ENCODE data around the gene KCTD13. TPM values are rescaled to one million over a fixed set of nuclear protein-coding genes. Genes with fewer than 3 reads are reported as not detected.
A peak's percentile ranks its signal among the peaks of the same experiment; 100 is the strongest.

KCTD13 gene
- total and polyA plus RNA-seq, 10 of the 15 experiments (the other 5 are each of a cell fraction or from before 2014, with no cell fraction given), result 3.3 to 29.2 (median 12.5) TPM

- TF ChIP-seq EGR1 (IDR thresholded peaks at IDR 0.05; ENCODE audit: borderline replicate concordance in 1 of 2, low read depth in 2 of 2, low read length in 2 of 2) (peak in 1 of 2 experiments; percentile 86; a peak in 2 of 3 replicates), POLR2AphosphoS2 (IDR thresholded peaks at IDR 0.05; ENCODE audit: low read depth, low read length) (no peak), RCOR1 (conservative IDR thresholded peaks at IDR 0.05; ENCODE audit: low read depth, low read length) (no peak), SP1 (IDR thresholded peaks at IDR 0.05; ENCODE audit: low read depth, low read length) (peak; percentile 84), BMI1 (IDR thresholded peaks at IDR 0.05; ENCODE audit: borderline replicate concordance) (no peak), HDAC2 (IDR thresholded peaks at IDR 0.05) (no peak), NR2C1 (IDR thresholded peaks at IDR 0.05) (peak; percentile 73), MXI1 (IDR thresholded peaks at IDR 0.05; ENCODE audit: low read depth, low read length) (peak; percentile 77), SREBF2 (IDR thresholded peaks at IDR 0.05; ENCODE audit: low read length) (no peak), NR2C2 (IDR thresholded peaks at IDR 0.05; ENCODE audit: borderline replicate concordance, control insufficient read depth, insufficient read length, low read depth) (no peak), NKRF (conservative IDR thresholded peaks at IDR 0.05) (peak; percentile 88), HSF1 (IDR thresholded peaks at IDR 0.05; ENCODE audit: low read depth, low read length) (peak; percentile 73; the same call in 1 of the 2 replicates), TBL1XR1 (IDR thresholded peaks at IDR 0.05; ENCODE audit: low read depth, low read length) (peak; percentile 5; the same call in 1 of the 2 replicates), CHD4 (IDR thresholded peaks at IDR 0.05) (no peak), MYB (IDR thresholded peaks at IDR 0.05; ENCODE audit: borderline replicate concordance, low read depth, low read length) (no peak), SIX5 (IDR thresholded peaks at IDR 0.05; ENCODE audit: low read depth, low read length, severe bottlenecking) (peak; percentile 62)
- TF ChIP-seq, protein P1, sequence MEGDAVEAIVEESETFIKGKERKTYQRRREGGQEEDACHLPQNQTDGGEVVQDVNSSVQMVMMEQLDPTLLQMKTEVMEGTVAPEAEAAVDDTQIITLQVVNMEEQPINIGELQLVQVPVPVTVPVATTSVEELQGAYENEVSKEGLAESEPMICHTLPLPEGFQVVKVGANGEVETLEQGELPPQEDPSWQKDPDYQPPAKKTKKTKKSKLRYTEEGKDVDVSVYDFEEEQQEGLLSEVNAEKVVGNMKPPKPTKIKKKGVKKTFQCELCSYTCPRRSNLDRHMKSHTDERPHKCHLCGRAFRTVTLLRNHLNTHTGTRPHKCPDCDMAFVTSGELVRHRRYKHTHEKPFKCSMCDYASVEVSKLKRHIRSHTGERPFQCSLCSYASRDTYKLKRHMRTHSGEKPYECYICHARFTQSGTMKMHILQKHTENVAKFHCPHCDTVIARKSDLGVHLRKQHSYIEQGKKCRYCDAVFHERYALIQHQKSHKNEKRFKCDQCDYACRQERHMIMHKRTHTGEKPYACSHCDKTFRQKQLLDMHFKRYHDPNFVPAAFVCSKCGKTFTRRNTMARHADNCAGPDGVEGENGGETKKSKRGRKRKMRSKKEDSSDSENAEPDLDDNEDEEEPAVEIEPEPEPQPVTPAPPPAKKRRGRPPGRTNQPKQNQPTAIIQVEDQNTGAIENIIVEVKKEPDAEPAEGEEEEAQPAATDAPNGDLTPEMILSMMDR (IDR thresholded peaks at IDR 0.05 in 2 of 3, conservative IDR thresholded peaks at IDR 0.05 in 1 of 3; ENCODE audit: control insufficient read depth in 2 of 3, extremely low read depth in 1 of 3, insufficient read depth in 1 of 3, low read depth in 3 of 3, low read length in 3 of 3), result peak; percentile 83 to 96 (median 84)
- TF ChIP-seq, protein P2, sequence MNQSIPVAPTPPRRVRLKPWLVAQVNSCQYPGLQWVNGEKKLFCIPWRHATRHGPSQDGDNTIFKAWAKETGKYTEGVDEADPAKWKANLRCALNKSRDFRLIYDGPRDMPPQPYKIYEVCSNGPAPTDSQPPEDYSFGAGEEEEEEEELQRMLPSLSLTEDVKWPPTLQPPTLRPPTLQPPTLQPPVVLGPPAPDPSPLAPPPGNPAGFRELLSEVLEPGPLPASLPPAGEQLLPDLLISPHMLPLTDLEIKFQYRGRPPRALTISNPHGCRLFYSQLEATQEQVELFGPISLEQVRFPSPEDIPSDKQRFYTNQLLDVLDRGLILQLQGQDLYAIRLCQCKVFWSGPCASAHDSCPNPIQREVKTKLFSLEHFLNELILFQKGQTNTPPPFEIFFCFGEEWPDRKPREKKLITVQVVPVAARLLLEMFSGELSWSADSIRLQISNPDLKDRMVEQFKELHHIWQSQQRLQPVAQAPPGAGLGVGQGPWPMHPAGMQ (IDR thresholded peaks at IDR 0.05; ENCODE audit: borderline replicate concordance), result no peak
- TF ChIP-seq, protein P3, sequence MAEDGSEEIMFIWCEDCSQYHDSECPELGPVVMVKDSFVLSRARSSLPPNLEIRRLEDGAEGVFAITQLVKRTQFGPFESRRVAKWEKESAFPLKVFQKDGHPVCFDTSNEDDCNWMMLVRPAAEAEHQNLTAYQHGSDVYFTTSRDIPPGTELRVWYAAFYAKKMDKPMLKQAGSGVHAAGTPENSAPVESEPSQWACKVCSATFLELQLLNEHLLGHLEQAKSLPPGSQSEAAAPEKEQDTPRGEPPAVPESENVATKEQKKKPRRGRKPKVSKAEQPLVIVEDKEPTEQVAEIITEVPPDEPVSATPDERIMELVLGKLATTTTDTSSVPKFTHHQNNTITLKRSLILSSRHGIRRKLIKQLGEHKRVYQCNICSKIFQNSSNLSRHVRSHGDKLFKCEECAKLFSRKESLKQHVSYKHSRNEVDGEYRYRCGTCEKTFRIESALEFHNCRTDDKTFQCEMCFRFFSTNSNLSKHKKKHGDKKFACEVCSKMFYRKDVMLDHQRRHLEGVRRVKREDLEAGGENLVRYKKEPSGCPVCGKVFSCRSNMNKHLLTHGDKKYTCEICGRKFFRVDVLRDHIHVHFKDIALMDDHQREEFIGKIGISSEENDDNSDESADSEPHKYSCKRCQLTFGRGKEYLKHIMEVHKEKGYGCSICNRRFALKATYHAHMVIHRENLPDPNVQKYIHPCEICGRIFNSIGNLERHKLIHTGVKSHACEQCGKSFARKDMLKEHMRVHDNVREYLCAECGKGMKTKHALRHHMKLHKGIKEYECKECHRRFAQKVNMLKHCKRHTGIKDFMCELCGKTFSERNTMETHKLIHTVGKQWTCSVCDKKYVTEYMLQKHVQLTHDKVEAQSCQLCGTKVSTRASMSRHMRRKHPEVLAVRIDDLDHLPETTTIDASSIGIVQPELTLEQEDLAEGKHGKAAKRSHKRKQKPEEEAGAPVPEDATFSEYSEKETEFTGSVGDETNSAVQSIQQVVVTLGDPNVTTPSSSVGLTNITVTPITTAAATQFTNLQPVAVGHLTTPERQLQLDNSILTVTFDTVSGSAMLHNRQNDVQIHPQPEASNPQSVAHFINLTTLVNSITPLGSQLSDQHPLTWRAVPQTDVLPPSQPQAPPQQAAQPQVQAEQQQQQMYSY (CRISPR knock-in tag; IDR thresholded peaks at IDR 0.05), result no peak
These were observed 63.0 kb downstream of the KCTD13 start, which contains the start of gene CDIPT (continued) for GRCh38 chr16:29862884-29863668.

Measured in GM12878 (cell line).